Measurements from ENCODE around the gene TAF6.

The TAF6 gene

GRCh38 chr7:100106633-100107032 is 12.5 kb downstream of the TAF6 start:
- Histone ChIP-seq H3F3A (ENCODE audit: insufficient read depth) (peaks cover 6% of the 10 kb centered on the region; the same call in 1 of the 2 replicates), H3K79me2 (ENCODE audit: insufficient read depth, low read length) (no peaks in the 10 kb centered on the region), H3K9ac (ENCODE audit: low read length) (no peak overlapping the region), H3K36me3 (ENCODE audit: low read length) (no peaks in the 10 kb centered on the region; the same call in 1 of the 2 replicates), H4K20me1 (ENCODE audit: low read depth, low read length) (no peaks in the 10 kb centered on the region), H3K9me3 (ENCODE audit: insufficient read depth, low read length) (no peaks in the 10 kb centered on the region), H3K9me2 (replicated peaks; ENCODE audit: insufficient read depth, low read length) (no peaks in the 10 kb centered on the region), H2AFZ (ENCODE audit: low read depth, low read length, severe bottlenecking) (no peak overlapping the region), H3K27ac (ENCODE audit: low read depth, low read length) (no peak overlapping the region), H3K27me3 (ENCODE audit: low read length) (no peaks in the 10 kb centered on the region), H3K4me2 (ENCODE audit: low read depth, low read length, poor library complexity, severe bottlenecking) (no peak overlapping the region), H3K4me3 (ENCODE audit: insufficient read depth, low read length, poor library complexity, severe bottlenecking) (no peak overlapping the region)
- TF ChIP-seq CTCF (IDR thresholded peaks at IDR 0.05; ENCODE audit: insufficient read depth, low read length, poor library complexity, severe bottlenecking) (no peak), EZH2phosphoT487 (conservative IDR thresholded peaks at IDR 0.05; ENCODE audit: low read length) (no peak)

- H3F3A ChIP-seq (ENCODE audit: insufficient read depth), result peaks cover 6% of the 10 kb centered on the region; the same call in 1 of the 2 replicates
- TF ChIP-seq CTCF (IDR thresholded peaks at IDR 0.05; ENCODE audit: insufficient read depth, low read length, poor library complexity, severe bottlenecking) (no peak), EZH2phosphoT487 (conservative IDR thresholded peaks at IDR 0.05; ENCODE audit: low read length) (no peak)
- no peaks in the 10 kb centered on the region for H3K9me2 ChIP-seq (replicated peaks; ENCODE audit: insufficient read depth, low read length)
- no peaks in the 10 kb centered on the region; the same call in 1 of the 2 replicates for H3K36me3 ChIP-seq (ENCODE audit: low read length)
- H3K9ac ChIP-seq (ENCODE audit: low read length), result no peak overlapping the region
- H4K20me1 ChIP-seq (ENCODE audit: low read depth, low read length), result no peaks in the 10 kb centered on the region
- no peak overlapping the region for H3K27ac ChIP-seq (ENCODE audit: low read depth, low read length)
- no peaks in the 10 kb centered on the region for H3K27me3 ChIP-seq (ENCODE audit: low read length)
- H3K9me3 ChIP-seq (ENCODE audit: insufficient read depth, low read length), result no peaks in the 10 kb centered on the region
- no peak overlapping the region for H2AFZ ChIP-seq (ENCODE audit: low read depth, low read length, severe bottlenecking)
- no peak overlapping the region for H3K4me2 ChIP-seq (ENCODE audit: low read depth, low read length, poor library complexity, severe bottlenecking)
- no peak overlapping the region for H3K4me3 ChIP-seq (ENCODE audit: insufficient read depth, low read length, poor library complexity, severe bottlenecking)
- peaks cover 6% of the 10 kb centered on the region for H3K79me2 ChIP-seq (ENCODE audit: insufficient read depth, low read length)
These were observed 13.6 kb downstream of the TAF6 start for GRCh38 chr7:100105534-100105933.

- H3K4me2 ChIP-seq (ENCODE audit: low read depth, low read length, poor library complexity, severe bottlenecking), result peak overlapping the region; percentile 62
- H3K9me3 ChIP-seq (ENCODE audit: insufficient read depth, low read length), result no peaks in the 10 kb centered on the region
- H3K79me2 ChIP-seq (ENCODE audit: insufficient read depth, low read length), result peaks cover 30% of the 10 kb centered on the region
- TF ChIP-seq CTCF (IDR thresholded peaks at IDR 0.05; ENCODE audit: insufficient read depth, low read length, poor library complexity, severe bottlenecking) (no peak), EZH2phosphoT487 (conservative IDR thresholded peaks at IDR 0.05; ENCODE audit: low read length) (no peak)
- H3K9ac ChIP-seq (ENCODE audit: low read length), result peak overlapping the region; percentile 100
- H3F3A ChIP-seq (ENCODE audit: insufficient read depth), result peaks cover 21% of the 10 kb centered on the region
- no peak overlapping the region for H3K4me3 ChIP-seq (ENCODE audit: insufficient read depth, low read length, poor library complexity, severe bottlenecking)
- H2AFZ ChIP-seq (ENCODE audit: low read depth, low read length, severe bottlenecking), result no peak overlapping the region
- peaks cover 13% of the 10 kb centered on the region for H4K20me1 ChIP-seq (ENCODE audit: low read depth, low read length)
- H3K27me3 ChIP-seq (ENCODE audit: low read length), result no peaks in the 10 kb centered on the region
- H3K9me2 ChIP-seq (replicated peaks; ENCODE audit: insufficient read depth, low read length), result no peaks in the 10 kb centered on the region
- H3K36me3 ChIP-seq (ENCODE audit: low read length), result peaks cover 21% of the 10 kb centered on the region
- no peak overlapping the region for H3K27ac ChIP-seq (ENCODE audit: low read depth, low read length)
These were observed 16.0 kb downstream of the TAF6 start for GRCh38 chr7:100102950-100103840.
